DOHH2 (cell line): Measurements from ENCODE around the gene FLAD1.

Experiments used
- EZH2phosphoT487 ChIP-seq: fragments of 200-600 bp; sonication (generic); IDR thresholded peaks from 2 replicates; pipeline ENCODE4 v1.6.1; 2017; ENCODE audit warnings: borderline replicate concordance, mild to moderate bottlenecking, antibody characterized with exemption, low read length, moderate library complexity, mixed read lengths
- TF ChIP-seq, protein P1 (sequence below): fragments of 200-600 bp; sonication (generic); IDR thresholded peaks from one replicate; pipeline ENCODE4 v1.5.1; 2014; ENCODE audit warnings: antibody characterized with exemption, mild to moderate bottlenecking, low read depth, low read length; ENCODE audit not compliant: poor library complexity, severe bottlenecking

DNA sequence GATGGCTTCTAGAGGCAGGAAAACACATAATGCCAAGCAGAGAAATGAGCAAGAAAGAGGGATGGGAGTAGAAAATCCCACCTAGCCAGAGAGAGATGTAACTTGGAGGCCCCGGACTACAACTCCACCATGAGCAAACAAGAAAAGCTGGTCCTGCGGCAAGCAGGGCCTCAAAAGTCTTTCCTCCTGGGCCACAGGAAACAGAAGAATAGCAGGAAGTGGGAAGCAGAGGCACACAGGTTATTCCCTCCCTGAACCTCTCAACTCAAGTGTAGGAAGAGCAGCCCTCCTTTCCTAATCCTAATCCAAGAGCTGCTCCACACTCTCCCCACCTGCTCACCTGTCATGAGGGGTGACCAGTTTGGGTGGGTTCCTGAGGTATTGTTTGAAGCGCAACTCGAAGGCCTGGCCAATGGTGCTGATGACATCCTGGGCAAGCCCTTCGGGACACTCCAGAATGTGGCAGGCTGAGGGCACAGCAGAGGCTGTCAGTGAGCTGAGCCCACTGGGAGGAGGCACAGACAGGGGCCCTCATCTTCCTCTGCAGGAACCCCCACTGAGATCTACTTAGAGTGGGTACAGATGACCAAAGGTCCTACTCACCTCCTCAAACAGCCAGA lies 15.7 kb upstream of the FLAD1 start:
- TF ChIP-seq, protein P1, sequence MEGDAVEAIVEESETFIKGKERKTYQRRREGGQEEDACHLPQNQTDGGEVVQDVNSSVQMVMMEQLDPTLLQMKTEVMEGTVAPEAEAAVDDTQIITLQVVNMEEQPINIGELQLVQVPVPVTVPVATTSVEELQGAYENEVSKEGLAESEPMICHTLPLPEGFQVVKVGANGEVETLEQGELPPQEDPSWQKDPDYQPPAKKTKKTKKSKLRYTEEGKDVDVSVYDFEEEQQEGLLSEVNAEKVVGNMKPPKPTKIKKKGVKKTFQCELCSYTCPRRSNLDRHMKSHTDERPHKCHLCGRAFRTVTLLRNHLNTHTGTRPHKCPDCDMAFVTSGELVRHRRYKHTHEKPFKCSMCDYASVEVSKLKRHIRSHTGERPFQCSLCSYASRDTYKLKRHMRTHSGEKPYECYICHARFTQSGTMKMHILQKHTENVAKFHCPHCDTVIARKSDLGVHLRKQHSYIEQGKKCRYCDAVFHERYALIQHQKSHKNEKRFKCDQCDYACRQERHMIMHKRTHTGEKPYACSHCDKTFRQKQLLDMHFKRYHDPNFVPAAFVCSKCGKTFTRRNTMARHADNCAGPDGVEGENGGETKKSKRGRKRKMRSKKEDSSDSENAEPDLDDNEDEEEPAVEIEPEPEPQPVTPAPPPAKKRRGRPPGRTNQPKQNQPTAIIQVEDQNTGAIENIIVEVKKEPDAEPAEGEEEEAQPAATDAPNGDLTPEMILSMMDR, result no peak
- TF ChIP-seq EZH2phosphoT487, result no peak
